ENCODE data around the gene LSM7. TPM values are rescaled to one million over a fixed set of nuclear protein-coding genes. Genes with fewer than 3 reads are reported as not detected.

Gene LSM7
- total and polyA plus RNA-seq, 9 of the 15 experiments (the other 6 are each of a cell fraction or from before 2014, with no cell fraction given), result 40.5 to 690 (median 265) TPM

- CTCF ChIA-PET (ENCODE audit: low intra/inter-chr PET ratio), result no interaction called here
- H3K9ac ChIP-seq (ENCODE audit: insufficient read depth in 1 of 2, low read depth in 2 of 2, low read length in 2 of 2), result 0 out of 4 replicates have a peak overlapping the region, but pooled peaks of 1 of the 2 experiments have one; percentile 4
- H3K4me2 ChIP-seq (ENCODE audit: insufficient read depth, low read length), result no peak overlapping the region; the same call in 1 of the 2 replicates
- TF ChIP-seq ZZZ3 (IDR thresholded peaks at IDR 0.05) (no peak), YY1 (IDR thresholded peaks at IDR 0.05; ENCODE audit: borderline replicate concordance in 1 of 3, control insufficient read depth in 1 of 3, extremely low read depth in 1 of 3, insufficient read depth in 3 of 3, insufficient read length in 1 of 3, insufficient replicate concordance in 2 of 3, low read depth in 1 of 3, low read length in 2 of 3) (peak in 1 of 3 experiments; percentile 19), CHCHD3 (CRISPR knock-in tag; IDR thresholded peaks at IDR 0.05) (no peak), BRF2 (IDR thresholded peaks at IDR 0.05; ENCODE audit: borderline replicate concordance, insufficient read depth, insufficient read length) (no peak), ZFPM2 (CRISPR knock-in tag; IDR thresholded peaks at IDR 0.05) (no peak), ZNF584 (CRISPR knock-in tag; IDR thresholded peaks at IDR 0.05; ENCODE audit: low read depth) (peak; percentile 45; the same call in 1 of the 2 replicates), ZNF212 (CRISPR knock-in tag; IDR thresholded peaks at IDR 0.05) (no peak), ZBTB7A (IDR thresholded peaks at IDR 0.05; ENCODE audit: borderline replicate concordance, control insufficient read depth, low read depth, low read length) (no peak), SRSF3 (IDR thresholded peaks at IDR 0.05; ENCODE audit: insufficient read depth, low read length) (no peak), ZNF644 (tag; IDR thresholded peaks at IDR 0.05; ENCODE audit: low read depth) (no peak), ZNF551 (CRISPR knock-in tag; IDR thresholded peaks at IDR 0.05) (no peak), TRIM25 (IDR thresholded peaks at IDR 0.05; ENCODE audit: borderline replicate concordance) (no peak), HSF4 (CRISPR knock-in tag; IDR thresholded peaks at IDR 0.05; ENCODE audit: borderline replicate concordance) (no peak), GABPB2 (CRISPR knock-in tag; conservative IDR thresholded peaks at IDR 0.05) (no peak), SMAD1 (IDR thresholded peaks at IDR 0.05; ENCODE audit: low read depth, low read length, partially characterized antibody) (no peak), GTF2B (IDR thresholded peaks at IDR 0.05; ENCODE audit: extremely low read depth, insufficient read length) (no peak)
- TF ChIP-seq, protein P1, sequence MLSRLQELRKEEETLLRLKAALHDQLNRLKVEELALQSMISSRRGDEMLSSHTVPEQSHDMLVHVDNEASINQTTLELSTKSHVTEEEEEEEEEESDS (CRISPR knock-in tag; IDR thresholded peaks at IDR 0.05), result no peak
- TF ChIP-seq, protein P2, sequence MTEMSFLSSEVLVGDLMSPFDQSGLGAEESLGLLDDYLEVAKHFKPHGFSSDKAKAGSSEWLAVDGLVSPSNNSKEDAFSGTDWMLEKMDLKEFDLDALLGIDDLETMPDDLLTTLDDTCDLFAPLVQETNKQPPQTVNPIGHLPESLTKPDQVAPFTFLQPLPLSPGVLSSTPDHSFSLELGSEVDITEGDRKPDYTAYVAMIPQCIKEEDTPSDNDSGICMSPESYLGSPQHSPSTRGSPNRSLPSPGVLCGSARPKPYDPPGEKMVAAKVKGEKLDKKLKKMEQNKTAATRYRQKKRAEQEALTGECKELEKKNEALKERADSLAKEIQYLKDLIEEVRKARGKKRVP (CRISPR knock-in tag; IDR thresholded peaks at IDR 0.05), result no peak
Measured at GRCh38 chr19:2374808-2375207, 46.4 kb upstream of the LSM7 start.

More at GRCh38 chr19:2374808-2375207, 46.4 kb upstream of the LSM7 start:
- Histone ChIP-seq H3K79me2 (ENCODE audit: control insufficient read depth, insufficient read depth, low read length) (no peaks in the 10 kb centered on the region), H3K9me3 (replicated peaks; ENCODE audit: control insufficient read depth, insufficient read depth, low read depth, low read length) (peaks cover 4% of the 10 kb centered on the region; the same call in 1 of the 2 replicates), H3K27me3 (ENCODE audit: control insufficient read depth in 2 of 2, insufficient read depth in 2 of 2, low read length in 2 of 2) (no peaks in the 10 kb centered on the region), H3K4me3 (no peak overlapping the region), H3K36me3 (ENCODE audit: control insufficient read depth, insufficient read depth, low read length) (no peaks in the 10 kb centered on the region), H3K27ac (ENCODE audit: extremely low read depth, low read depth, low read length) (no peak overlapping the region), H3K4me1 (replicated peaks in 1 of 2; ENCODE audit: control insufficient read depth in 2 of 2, insufficient read depth in 2 of 2, low read length in 2 of 2) (peaks cover 6 to 15% of the 10 kb centered on the region in 2 experiments), H3K9me1 (ENCODE audit: control insufficient read depth, insufficient read depth, low read length) (no peaks in the 10 kb centered on the region), H4K20me1 (replicated peaks; ENCODE audit: control insufficient read depth, insufficient read depth, low read length) (no peaks in the 10 kb centered on the region), H2AFZ (ENCODE audit: low read depth, low read length) (peak overlapping the region; percentile 34; the same call in 1 of the 2 replicates)
- FAIRE-seq (no peak), DNase-seq (ENCODE audit: extremely low read depth in 1 of 4, low spot score in 3 of 4) (no peak), ATAC-seq (peak; percentile 32; the same call in 1 of the 3 replicates)
- no TSS peak for BruUV-seq (replicated peaks)
- POLR2A ChIA-PET, result no interaction called here
- in situ Hi-C loops (cut with MboI), result no loop called here
- intact Hi-C loops (cut with micrococcal nuclease), result no loop called here
- 46% methylated on average over 13 of the region's 13 CpGs for WGBS (ENCODE audit: insufficient coverage, low coverage, missing lambda C conversion rate)

Data from K562 (cell line).